T-helper 2 cell (primary cell): Measurements from ENCODE around the gene PPFIA2.
"Not testable (repeated sequence)": the region's sequence is repeated elsewhere in the genome, so short reads cannot be mapped to it uniquely, and the experiment has no call there.

Source experiments
- DNase-seq, 5 experiments: peaks; one replicate each; pipeline versions ENCODE4 v3.0.0 to v3.0.0-alpha.2; 2012 to 2022

The PPFIA2 gene

DNA sequence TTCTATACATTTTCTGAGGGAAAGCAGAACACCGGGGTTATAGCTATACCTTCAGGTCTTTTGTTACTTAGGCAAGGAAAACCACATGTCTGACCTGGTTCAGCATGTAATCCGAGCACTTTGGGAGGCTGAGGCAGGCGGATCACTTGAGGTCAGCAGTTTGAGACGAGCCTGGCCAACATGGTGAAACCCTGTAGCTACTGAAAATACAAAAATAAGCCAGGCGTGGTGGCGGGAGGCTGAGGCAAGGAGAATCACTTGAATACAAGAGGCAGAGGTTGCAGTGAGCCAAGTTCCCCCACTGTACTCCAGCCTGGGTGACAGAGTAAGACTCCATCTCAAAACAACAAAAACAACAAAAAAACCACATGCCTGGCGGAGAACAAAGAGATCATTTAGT, 503.7 kb downstream of the PPFIA2 start:
- no peak for DNase-seq

DNA sequence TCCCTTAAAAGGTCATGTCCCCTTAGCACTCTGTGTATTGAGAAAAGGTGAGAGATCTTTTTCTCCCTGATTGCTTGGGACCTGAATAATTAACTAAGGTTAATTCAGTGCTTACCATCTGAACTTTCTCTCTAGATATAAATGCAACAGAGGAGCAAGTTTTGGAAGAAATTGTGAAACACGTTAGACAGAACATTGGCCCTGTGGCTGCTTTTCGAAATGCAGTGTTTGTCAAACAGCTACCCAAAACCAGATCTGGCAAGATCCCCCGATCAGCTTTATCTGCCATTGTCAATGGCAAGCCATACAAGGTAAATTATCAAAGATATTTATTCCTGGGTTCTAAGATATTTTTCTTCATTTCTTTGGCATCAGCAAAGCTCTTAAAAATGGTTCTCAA, 505.8 kb downstream of the PPFIA2 start:
- no peak for DNase-seq

DNA sequence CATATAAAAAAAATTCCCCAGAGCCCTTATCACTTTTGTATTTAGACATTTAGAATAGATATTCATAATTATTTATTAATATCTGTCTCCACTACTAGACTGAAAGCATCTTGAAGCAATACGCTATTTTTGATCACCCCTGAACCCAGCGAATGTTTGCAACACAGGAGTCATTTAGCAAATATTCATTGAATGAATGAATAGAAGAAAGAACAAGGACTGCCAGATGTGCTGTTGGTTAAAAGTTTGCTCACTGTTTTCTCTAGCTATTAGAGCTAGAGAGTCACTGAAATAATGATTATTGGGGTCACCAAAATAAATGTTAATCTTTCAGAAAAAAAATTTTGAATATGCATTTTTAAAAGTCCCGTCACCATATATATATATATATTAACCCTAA, 506.9 kb downstream of the PPFIA2 start:
- no peak for DNase-seq

DNA sequence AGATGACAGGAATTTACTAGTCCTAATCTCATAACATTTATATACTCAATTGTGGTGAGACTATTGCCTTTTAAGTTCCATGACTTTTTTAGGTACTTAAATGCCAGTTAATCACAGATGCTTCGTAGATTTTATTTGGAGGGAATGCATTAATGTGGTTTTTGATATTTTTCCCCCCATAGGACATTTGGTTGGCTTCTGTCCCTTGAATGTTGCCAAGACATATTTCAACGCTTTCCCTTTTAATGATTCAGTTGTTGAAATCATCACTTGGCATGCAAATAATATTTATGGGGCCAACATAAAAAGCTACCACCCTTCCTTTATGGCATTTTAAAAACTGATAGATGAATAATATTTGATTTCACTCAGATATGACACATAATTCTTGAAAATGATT, 509.2 kb downstream of the PPFIA2 start:
- no peak for DNase-seq

DNA sequence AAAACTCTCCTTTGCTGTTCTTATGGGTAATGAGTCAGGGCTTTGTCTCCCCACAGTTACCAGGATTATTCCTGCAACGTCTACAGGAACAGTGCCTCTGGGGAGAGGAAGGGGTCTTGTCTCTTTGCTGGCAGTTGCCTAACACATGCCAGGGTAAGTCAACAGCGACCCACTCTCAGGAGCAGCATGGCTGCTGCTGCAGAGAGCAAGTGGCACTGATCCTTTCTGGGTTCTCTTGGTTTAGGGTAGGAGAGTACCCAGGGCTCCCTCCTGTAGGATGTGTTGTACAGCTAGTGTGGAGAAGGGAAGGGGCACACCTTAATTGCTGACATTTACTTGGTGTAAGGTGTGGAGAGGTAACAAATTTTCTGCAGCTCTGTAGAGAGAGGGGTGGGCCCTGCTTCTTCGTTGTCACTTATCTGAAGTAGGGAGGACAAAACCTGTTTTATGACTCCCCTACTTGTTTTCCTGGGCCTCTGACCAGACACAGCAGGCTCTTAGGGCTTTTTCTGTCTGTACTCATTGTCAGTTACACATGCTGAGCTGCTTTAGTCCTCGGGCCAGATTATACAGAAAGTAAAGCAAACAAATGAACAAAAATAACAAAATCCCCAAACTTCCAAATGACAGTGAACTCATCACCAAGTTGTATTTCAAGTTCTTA, 513.1 kb downstream of the PPFIA2 start:
- DNase-seq = no peak

DNA sequence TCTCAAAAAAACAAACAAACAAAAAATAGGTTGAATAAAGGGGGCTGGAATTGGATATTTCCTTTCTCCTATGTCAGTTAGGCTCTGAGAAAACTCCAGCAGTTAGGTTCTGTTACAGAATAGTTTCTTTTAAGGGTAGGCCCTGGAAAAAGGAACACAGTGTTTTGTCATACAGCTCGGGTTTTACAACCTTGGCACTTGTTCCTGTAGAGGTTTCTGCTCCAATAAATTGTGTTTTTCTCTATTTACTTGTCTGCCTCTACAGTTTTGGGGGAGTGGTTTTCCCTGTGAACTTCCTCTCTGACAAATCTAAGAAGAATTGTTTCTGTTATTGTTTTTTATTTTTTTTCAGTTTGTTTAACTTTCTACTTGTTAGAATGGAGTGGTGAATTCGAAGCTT, 513.7 kb downstream of the PPFIA2 start:
- no peak for DNase-seq

DNA sequence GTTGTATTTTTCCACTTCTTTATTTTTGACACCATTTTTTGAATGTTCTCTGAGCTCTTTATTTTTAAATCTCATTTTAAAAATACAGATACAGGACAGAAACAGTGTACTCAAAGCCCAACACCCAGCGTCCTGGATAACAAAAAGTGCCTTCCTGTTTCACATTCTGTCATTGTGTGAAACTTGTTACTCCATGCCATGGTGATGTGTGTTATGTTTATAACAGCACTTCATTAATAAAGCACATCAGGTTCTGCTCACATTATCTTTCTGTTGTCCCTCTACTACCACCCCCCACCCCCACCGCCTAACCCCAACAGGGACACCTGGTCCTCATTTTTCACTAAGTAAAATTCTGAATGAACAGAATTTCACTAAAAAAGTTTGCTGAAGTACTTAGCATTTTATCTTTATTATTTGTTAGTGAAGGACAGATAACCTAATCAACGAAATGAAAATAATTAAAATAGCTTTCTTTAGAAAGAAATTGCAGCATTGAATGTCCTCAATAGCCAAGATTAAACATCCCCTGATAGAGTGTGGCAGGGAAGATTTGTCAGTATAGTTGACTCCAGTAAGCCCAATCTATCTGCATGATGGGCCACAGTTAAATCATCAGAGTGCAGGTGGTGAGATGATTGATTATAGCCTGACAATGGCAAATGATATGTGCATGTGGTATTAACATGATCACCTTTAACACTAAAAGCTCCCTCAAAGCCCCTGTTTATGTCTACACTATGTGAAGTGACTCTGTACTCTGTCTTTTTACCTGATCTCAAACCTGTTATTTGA, 527.4 kb downstream of the PPFIA2 start:
- DNase-seq = no peak

DNA sequence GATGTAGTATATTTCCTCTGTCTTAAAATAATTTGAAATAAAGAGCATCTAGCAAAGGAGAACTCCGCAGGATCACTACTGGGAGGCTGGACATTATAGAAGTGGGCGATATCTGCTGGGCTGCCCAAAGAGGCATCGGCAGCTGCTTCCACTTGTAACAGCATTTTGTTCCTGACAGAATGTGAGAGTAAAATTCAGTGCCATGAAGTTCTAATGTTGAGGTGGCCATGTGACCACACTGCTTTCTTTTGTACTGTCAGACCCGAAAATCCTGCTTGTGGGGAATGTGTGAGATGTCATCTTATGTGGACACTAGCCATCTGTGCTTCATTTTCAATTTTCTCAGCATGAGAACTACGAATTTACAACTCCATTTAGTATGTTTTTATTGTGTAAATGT, 529.4 kb downstream of the PPFIA2 start:
- DNase-seq = no peak

DNA sequence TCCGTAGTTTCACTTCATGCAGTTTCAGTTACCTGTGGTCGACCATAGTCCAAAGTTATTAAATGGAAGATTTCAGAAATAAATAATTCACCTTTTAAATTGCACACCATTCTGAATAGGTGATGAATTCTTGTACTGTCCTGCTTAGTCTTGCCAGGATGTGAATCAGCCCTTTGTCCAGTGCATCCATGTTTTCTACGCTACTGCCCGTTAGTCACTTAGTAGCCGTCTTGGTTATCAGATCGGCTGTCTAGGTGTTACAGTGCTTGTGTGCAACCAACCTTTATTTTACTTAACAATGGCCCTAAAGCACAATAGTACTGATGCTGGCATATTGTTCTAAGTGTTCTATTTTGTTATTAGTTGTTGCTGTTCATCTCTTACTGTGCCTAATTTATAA, 534.5 kb downstream of the PPFIA2 start:
- no peak for DNase-seq

DNA sequence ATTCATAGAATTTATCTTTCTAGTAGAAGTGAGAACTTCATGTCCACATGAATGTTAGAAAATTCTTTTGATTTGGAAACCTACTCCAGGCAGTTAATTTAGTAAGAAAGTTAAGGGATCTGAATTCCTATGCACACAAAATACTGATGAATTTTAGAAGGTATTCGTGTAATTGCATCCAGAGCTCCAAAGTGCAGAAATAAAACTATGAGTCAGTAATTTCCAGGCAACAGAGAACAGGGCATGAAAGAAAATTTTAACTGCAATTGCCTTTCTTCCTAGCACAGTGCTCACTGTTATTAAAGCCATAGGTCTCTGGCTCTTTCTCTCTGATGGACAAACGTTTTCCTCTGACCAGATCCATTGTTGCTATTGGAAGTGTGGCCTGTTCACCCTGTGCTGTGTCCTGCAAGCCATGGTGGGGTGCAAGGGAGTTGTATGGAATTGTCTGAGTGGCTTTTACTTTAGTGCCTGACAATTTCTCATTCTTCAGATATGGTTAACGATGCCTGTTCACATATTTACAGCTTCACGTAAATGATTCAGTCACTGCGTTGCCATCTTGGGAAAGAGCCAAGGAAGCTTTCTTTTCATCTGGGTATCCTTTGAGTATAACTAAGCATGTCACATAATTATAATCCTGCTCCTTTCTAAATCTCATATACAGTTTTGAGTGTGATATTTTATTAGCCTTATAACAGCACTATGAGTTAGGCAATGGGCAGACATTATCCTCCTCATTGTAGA, 536.1 kb downstream of the PPFIA2 start:
- DNase-seq = no peak

DNA sequence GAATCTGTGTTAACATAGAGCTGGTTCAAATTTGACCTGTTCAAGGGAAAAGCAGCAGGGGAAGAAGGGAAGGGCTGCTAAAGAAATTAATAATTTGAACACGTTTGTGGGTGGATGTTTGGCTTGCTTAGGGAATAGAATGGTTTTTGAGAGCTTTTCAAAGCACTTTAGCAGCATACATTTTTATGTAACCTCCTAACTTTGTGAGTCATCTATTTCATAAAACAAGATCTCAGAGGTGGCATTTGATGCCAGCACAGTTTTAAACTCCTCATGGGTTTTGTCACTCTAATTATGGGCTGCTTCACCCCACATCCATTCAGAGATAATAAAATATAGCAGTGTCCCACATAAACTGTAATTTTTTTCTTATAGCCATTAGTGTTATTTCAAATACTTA, 537.5 kb downstream of the PPFIA2 start:
- DNase-seq = no peak

DNA sequence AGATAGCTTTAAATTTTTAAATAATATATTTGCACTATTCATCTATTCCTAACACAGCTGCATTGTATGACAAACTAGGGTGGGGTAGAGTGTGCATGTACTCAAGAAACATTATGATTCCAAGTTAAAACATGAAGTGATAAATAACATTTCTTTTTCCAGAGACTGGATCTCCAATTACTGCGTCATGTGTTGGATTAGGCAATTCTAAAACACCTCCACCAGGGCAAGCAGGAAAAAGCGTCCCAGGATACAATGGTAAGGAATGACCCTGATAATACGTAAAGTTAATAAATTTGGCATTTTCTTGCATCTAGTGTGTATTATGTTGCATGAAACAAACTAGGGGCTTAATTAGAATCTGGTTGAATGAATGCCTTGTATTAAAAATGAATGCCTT, 542.4 kb downstream of the PPFIA2 start:
- no peak for DNase-seq

DNA sequence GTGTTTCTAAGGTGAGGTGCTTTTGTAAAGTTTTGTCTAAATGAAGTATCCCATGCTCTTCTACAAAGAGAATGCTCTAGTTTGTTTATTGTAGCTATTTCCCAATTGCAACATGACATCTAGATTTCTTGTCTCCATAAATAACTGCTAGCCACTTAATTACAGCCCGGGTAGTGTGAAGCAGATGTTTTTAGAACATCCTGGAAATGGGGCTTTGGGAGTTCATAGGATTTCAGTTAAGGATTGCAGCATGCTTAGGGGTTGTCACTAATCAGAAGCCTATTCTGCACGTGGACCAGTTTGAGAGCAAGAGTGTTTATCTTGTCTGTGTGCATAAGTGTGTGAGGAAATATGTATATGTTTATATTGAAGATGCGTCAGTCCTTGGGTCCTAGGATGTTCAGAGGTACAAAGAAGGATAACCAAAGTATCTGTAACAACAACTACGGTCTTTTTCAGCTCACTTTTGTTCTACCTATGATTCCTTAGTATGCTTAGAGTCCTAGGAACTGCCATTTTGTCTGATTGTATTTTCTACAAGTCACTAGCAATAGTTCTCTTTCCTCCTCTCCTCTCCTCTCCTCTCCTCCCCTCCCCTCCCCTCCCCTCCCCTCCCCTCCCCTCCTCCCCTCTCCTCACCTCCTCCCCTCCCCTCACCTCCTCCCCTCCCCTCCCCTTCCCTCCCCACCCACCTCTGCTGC, 546.0 kb downstream of the PPFIA2 start:
- DNase-seq = no peak

DNA sequence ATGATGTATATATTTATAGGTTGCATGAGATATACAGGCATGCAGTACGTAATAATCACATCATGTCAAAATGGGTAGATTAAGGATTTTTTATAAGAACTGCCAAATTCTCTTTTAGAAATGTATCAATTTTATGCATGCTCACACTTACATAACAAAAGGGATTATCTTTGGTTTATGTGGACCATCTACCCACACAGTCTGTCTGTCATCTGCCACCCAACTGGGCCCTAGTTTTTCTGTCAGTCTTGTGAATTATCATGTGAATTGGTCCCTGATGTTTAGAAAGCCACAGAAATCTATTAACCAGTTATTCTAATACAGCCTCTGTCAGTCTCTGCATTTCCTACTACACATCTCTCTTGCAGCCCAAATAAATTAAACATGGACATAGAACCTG, 547.8 kb downstream of the PPFIA2 start:
- no peak for DNase-seq

DNA sequence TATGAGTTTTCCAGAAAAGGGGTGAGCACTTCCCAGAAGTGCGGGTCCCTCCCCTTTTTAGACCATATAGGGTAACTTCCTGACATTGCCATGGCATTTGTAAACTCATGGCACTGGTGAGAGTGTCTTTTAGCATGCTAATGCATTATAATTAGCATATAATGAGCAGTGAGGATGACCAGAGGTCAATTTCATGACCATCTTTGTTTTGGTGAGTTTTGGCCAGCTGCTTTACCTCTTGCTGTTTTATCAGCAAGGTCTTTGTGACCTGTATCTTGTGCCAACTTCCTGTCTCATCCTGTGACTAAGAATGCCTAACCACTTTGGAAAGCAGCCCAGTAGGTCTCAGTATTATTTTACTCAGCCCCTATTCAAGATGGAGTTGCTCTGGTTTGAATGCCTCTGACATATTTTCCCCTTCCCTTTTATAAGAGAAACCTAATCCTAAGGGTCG, 549.4 kb downstream of the PPFIA2 start:
- not testable (repeated sequence) for DNase-seq

DNA sequence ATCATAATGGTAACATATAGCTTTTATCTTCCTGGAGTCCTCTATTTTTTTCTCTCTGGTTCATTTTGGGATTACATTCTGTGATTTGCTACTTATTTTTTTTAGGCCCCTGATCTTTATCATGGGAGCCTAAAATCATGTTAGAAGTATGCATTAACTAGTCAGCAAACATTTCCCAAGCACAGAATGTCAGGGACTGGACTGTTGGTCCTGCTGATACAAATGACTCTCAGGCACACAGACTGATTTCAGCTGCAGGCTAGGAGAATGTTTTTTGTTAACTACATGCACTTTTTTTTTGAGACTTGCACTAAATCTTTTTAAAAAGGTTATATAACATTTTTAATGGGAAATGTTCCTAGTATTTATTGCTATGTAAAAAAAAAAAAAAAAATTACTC, 550.1 kb downstream of the PPFIA2 start:
- no peak for DNase-seq

DNA sequence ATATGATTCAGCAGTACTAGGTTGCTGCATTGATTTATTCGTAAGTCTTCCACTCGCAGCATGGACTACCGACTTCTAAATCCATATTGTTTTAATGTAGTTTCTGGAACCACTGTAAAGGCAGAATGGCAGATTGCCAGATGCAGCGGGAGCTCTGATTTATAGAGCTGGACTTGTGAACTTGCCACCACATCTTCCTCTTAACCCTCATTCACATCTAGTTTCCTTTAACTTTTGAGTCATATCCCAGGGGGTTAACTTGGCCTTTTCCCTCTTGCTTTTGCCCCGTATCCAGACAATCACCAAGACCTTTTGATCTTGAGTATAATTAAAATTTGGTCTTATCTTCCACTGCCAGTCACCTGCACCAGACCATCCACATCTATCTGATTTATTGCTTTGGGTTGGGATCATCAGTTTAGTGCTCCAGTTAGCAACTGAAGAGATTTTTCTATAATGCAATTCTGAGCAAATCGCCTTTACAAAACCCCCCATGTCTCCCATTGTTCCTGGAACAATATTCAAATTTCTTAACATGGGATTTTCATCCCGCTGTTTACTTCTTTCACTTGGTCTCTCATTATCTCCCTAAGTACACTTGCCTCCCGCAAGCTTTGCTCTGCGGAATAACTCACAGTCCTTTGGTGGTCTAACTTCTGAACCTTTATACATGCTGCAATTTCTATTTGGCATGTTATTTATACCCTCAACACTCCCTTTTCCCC, 550.8 kb downstream of the PPFIA2 start:
- no peak for DNase-seq
